ENCODE data around the gene TYRP1.

Gene TYRP1

DNA sequence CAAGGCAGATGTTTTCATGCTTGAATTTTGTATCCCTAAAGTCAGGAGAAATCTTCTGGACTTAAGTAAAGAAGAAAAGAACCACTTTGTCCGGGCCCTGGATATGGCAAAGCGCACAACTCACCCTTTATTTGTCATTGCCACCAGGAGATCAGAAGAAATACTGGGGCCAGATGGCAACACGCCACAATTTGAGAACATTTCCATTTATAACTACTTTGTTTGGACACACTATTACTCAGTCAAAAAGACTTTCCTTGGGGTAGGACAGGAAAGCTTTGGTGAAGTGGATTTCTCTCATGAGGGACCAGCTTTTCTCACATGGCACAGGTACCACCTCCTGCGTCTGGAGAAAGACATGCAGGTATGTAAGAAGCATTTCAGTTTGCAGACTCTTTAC, 2.3 kb downstream of the TYRP1 start:
- Histone ChIP-seq H3K9ac (no peak overlapping the region), H3K4me1 (no peaks in the 10 kb centered on the region), H3K4me3 (no peak overlapping the region), H3K27me3 (no peaks in the 10 kb centered on the region), H3K27ac (no peak overlapping the region), H4K20me1 (no peaks in the 10 kb centered on the region), H3K36me3 (no peaks in the 10 kb centered on the region), H3K4me2 (no peak overlapping the region), H3K9me3 (no peaks in the 10 kb centered on the region)
- TF ChIP-seq Cebpa-rat (IDR thresholded peaks at IDR 0.05) = no peak

DNA sequence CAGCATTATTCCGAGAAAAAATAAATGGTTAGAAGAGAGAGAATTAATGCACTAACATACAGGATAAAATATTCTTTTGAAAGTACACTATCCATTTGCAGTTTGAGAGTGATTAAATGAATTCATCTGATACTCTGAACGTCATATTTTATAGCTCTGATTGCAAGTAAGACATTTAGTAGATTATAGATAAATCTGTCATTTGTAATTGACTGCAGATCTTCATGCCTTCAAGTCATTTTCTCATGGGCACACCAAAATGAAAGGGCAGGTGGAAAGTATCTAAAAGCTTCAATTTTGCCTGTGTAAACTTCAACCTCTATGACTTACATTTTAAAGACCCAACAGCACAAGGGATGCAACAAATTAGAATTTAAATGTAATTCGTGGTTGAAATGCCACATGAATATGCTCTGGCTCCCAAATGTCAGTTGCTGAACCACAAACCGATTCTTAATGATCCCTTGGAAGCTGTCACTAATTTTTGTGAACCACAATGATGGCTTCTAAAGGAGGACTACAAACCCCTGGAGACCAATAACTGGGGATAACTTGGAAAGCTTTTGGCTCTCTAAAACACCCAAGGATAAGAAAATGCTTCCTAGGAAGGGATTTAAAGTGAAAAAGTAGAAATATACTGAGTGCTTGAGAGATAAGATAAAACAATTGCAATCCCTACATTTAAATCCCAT, 3.9 kb downstream of the TYRP1 start:
- Histone ChIP-seq H3K27ac (no peak overlapping the region), H3K4me3 (no peak overlapping the region), H4K20me1 (no peaks in the 10 kb centered on the region), H3K9ac (no peak overlapping the region), H3K27me3 (no peaks in the 10 kb centered on the region), H3K36me3 (no peaks in the 10 kb centered on the region), H3K4me1 (no peaks in the 10 kb centered on the region), H3K4me2 (no peak overlapping the region), H3K9me3 (no peaks in the 10 kb centered on the region)
- TF ChIP-seq Cebpa-rat (IDR thresholded peaks at IDR 0.05) = no peak

GRCh38 chr9:12697719-12698118, 4.5 kb downstream of the TYRP1 start:
- Histone ChIP-seq H3K36me3 (no peaks in the 10 kb centered on the region), H3K4me2 (no peak overlapping the region), H3K9ac (no peak overlapping the region), H3K4me3 (no peak overlapping the region), H4K20me1 (no peaks in the 10 kb centered on the region), H3K9me3 (no peaks in the 10 kb centered on the region), H3K4me1 (no peaks in the 10 kb centered on the region), H3K27me3 (no peaks in the 10 kb centered on the region), H3K27ac (no peak overlapping the region)
- TF ChIP-seq Cebpa-rat (IDR thresholded peaks at IDR 0.05) = no peak

DNA sequence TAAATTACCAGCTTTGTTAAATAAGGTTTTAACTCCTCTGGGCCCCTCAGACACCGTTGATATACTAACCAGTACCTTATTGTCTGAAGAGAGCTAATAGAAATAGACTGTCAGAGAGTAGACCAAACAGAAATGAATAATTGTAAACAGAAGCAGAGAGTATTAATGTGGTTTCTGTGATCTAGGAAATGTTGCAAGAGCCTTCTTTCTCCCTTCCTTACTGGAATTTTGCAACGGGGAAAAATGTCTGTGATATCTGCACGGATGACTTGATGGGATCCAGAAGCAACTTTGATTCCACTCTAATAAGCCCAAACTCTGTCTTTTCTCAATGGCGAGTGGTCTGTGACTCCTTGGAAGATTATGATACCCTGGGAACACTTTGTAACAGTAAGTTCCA, 5.1 kb downstream of the TYRP1 start:
- H4K20me1 ChIP-seq = no peaks in the 10 kb centered on the region
- no peak overlapping the region for H3K9ac ChIP-seq
- no peaks in the 10 kb centered on the region for H3K36me3 ChIP-seq
- no peak overlapping the region for H3K4me2 ChIP-seq
- H3K27ac ChIP-seq = no peak overlapping the region
- TF ChIP-seq Cebpa-rat (IDR thresholded peaks at IDR 0.05) = no peak
- no peak overlapping the region for H3K4me3 ChIP-seq
- H3K27me3 ChIP-seq = no peaks in the 10 kb centered on the region
- no peaks in the 10 kb centered on the region for H3K9me3 ChIP-seq
- H3K4me1 ChIP-seq = no peaks in the 10 kb centered on the region

DNA sequence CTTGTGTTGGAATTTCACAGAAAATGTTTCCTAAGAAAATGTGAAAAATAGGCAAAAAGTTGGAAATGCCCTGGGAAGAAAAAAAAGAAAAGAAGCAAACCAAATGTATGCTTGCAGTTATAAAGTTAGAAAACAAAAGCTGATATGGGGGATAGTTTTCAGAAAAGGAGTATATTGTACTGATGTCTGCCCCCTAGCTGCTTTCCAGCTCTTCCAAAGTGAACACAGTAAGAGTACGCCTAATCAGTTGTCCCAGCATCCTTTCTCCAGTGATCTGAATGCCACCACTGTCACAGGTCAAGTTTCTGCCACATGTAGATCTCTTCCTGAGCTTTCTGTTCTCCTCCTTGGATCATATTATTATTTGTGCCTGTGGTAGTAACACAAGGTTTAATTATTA, 5.8 kb downstream of the TYRP1 start:
- H3K36me3 ChIP-seq = no peaks in the 10 kb centered on the region
- no peak for TF ChIP-seq Cebpa-rat (IDR thresholded peaks at IDR 0.05)
- no peak overlapping the region for H3K9ac ChIP-seq
- H3K4me2 ChIP-seq = no peak overlapping the region
- H3K27ac ChIP-seq = no peak overlapping the region
- H4K20me1 ChIP-seq = no peaks in the 10 kb centered on the region
- no peak overlapping the region for H3K4me3 ChIP-seq
- no peaks in the 10 kb centered on the region for H3K9me3 ChIP-seq
- H3K4me1 ChIP-seq = no peaks in the 10 kb centered on the region
- H3K27me3 ChIP-seq = no peaks in the 10 kb centered on the region

DNA sequence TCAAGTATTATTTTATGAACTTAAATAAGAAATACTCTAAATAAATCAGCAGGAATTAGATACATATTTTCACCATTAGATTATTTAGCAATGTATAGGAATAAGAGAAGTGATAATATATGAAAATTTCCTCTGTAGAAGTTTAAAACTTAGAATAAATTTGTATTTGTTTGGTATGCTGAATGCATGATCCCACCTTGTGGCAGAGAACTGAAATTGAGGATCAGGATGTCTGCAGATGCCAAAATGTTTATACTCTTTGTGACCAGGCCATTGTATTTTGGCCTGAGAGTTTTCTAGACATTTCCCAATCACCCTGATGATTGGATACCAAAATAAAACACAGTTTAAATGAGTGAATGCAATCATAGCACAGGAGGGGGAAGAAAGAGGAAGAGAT, 6.3 kb downstream of the TYRP1 start:
- H3K4me2 ChIP-seq = no peak overlapping the region
- H3K4me3 ChIP-seq = no peak overlapping the region
- no peak overlapping the region for H3K9ac ChIP-seq
- H3K36me3 ChIP-seq = no peaks in the 10 kb centered on the region
- no peaks in the 10 kb centered on the region for H3K27me3 ChIP-seq
- H3K4me1 ChIP-seq = no peaks in the 10 kb centered on the region
- TF ChIP-seq Cebpa-rat (IDR thresholded peaks at IDR 0.05) = no peak
- H3K27ac ChIP-seq = no peak overlapping the region
- H4K20me1 ChIP-seq = no peaks in the 10 kb centered on the region
- H3K9me3 ChIP-seq = no peaks in the 10 kb centered on the region

- no peak overlapping the region for H3K4me2 ChIP-seq
- H3K27me3 ChIP-seq = no peaks in the 10 kb centered on the region
- H3K27ac ChIP-seq = no peak overlapping the region
- no peak for TF ChIP-seq Cebpa-rat (IDR thresholded peaks at IDR 0.05)
- no peaks in the 10 kb centered on the region for H3K4me1 ChIP-seq
- H3K4me3 ChIP-seq = no peak overlapping the region
- no peaks in the 10 kb centered on the region for H4K20me1 ChIP-seq
- no peaks in the 10 kb centered on the region for H3K36me3 ChIP-seq
- no peak overlapping the region for H3K9ac ChIP-seq
- H3K9me3 ChIP-seq = no peaks in the 10 kb centered on the region
These were observed 7.9 kb downstream of the TYRP1 start for GRCh38 chr9:12701126-12701525.

DNA sequence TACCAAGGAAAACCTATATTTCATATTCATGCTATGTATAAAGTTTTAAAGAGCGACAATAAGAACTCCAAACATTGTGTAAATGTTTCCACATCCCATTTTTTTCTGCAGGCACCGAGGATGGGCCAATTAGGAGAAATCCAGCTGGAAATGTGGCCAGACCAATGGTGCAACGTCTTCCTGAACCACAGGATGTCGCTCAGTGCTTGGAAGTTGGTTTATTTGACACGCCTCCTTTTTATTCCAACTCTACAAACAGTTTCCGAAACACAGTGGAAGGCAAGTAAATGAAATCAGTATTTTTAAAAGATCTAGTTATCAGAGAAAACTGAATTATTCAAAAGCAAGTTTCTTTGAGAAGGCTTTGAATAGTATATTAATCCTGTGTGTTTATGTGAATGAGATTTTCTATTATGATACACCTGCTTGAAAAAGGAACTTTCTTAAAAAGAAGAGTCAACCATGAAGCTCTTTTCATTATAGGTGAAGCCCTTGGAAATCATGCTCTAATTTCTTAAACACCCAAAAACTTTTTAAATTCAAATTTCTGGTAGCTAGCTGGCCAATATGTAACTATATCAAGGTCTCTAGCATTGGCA, 9.1 kb downstream of the TYRP1 start:
- no peak overlapping the region for H3K27ac ChIP-seq
- H3K4me3 ChIP-seq = no peak overlapping the region
- no peak overlapping the region for H3K9ac ChIP-seq
- no peaks in the 10 kb centered on the region for H3K9me3 ChIP-seq
- no peak for TF ChIP-seq Cebpa-rat (IDR thresholded peaks at IDR 0.05)
- H3K36me3 ChIP-seq = no peaks in the 10 kb centered on the region
- no peaks in the 10 kb centered on the region for H4K20me1 ChIP-seq
- no peaks in the 10 kb centered on the region for H3K4me1 ChIP-seq
- no peaks in the 10 kb centered on the region for H3K27me3 ChIP-seq
- H3K4me2 ChIP-seq = no peak overlapping the region

- no peak for TF ChIP-seq Cebpa-rat (IDR thresholded peaks at IDR 0.05)
- H3K4me1 ChIP-seq = no peaks in the 10 kb centered on the region
- H3K27me3 ChIP-seq = no peaks in the 10 kb centered on the region
- no peak overlapping the region for H3K9ac ChIP-seq
- H3K4me3 ChIP-seq = no peak overlapping the region
- no peak overlapping the region for H3K4me2 ChIP-seq
- no peak overlapping the region for H3K27ac ChIP-seq
- H3K36me3 ChIP-seq = no peaks in the 10 kb centered on the region
- H3K9me3 ChIP-seq = no peaks in the 10 kb centered on the region
- H4K20me1 ChIP-seq = no peaks in the 10 kb centered on the region
These were observed 10.8 kb downstream of the TYRP1 start for GRCh38 chr9:12703996-12704395.

- no peak overlapping the region for H3K9ac ChIP-seq
- no peak overlapping the region for H3K4me3 ChIP-seq
- no peaks in the 10 kb centered on the region for H3K9me3 ChIP-seq
- H3K4me2 ChIP-seq = no peak overlapping the region
- no peaks in the 10 kb centered on the region for H3K4me1 ChIP-seq
- no peaks in the 10 kb centered on the region for H3K36me3 ChIP-seq
- no peak for TF ChIP-seq Cebpa-rat (IDR thresholded peaks at IDR 0.05)
- H4K20me1 ChIP-seq = no peaks in the 10 kb centered on the region
- no peaks in the 10 kb centered on the region for H3K27me3 ChIP-seq
- H3K27ac ChIP-seq = no peak overlapping the region
These were observed 12.7 kb downstream of the TYRP1 start for GRCh38 chr9:12705738-12706391.
